ENCODE data around the gene SLC7A11. TPM values are rescaled to one million over a fixed set of nuclear protein-coding genes. Genes with fewer than 3 reads are reported as not detected.
A peak's percentile ranks its signal among the peaks of the same experiment; 100 is the strongest.

Gene SLC7A11
- total and polyA plus RNA-seq, 2 experiments from 2014 or later = 10.0 to 33.9 TPM

DNA sequence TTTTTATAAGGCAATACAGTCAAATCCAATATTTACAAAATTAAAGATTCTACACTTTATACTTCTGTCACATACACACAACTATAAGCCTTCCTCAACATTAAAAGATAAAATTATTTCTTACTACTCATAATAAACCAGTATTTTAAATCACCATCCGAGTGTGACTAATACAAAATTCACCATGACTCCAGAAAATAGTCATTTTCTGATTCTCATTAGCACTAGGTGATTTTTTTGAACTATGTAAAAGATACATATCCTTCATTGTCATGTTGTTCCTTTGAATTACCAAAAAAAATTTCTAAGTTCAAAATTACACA is 646 bp upstream of the SLC7A11 start (continued):
- TF ChIP-seq, protein P1, sequence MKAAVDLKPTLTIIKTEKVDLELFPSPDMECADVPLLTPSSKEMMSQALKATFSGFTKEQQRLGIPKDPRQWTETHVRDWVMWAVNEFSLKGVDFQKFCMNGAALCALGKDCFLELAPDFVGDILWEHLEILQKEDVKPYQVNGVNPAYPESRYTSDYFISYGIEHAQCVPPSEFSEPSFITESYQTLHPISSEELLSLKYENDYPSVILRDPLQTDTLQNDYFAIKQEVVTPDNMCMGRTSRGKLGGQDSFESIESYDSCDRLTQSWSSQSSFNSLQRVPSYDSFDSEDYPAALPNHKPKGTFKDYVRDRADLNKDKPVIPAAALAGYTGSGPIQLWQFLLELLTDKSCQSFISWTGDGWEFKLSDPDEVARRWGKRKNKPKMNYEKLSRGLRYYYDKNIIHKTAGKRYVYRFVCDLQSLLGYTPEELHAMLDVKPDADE (IDR thresholded peaks at IDR 0.05) = no peak
- no peak for TF ChIP-seq STAT1 (IDR thresholded peaks at IDR 0.05; ENCODE audit: unreplicated experiment)

DNA sequence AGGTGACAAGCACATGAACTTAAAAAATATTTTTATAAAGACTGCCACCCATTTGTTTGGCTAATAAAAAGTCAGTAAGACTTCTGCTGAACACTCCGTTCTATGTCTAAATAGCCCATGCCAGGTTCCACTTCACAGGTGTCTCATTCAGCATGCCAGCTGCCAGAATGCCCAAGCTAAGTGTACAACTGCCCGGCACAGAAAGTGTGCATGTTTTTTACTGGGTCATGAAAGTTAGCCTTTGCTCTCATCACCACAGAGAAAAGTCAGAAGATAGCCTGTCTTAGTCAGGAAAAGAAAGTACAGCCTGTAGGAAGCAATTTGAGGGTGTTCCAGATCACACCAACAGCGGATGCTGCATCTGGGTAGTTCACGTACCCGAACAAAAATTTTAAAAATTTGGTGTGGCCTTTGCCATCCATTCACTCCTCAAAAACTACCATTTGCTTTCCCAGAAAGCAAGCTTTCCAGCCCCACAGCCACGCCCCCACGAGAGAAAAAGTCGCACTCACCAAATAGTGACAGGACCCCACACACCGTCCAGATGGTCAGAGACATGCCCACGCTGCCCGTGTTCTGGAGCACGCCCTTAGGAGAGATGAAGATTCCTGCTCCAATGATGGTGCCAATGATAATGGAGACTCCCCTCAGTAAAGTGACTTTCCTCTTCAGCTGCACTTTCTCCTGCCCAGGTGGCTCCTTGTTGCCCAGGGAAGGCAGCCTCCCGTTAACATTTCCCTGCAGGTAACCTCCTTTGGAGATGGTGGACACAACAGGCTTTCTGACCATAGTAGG is 671 bp downstream of the SLC7A11 start:
- Histone ChIP-seq H3K27ac (ENCODE audit: low read depth) (peak overlapping the region; percentile 89), H3K79me2 (replicated peaks; ENCODE audit: insufficient read depth) (peaks cover 50% of the 10 kb centered on the region), H3K4me3 (peak overlapping the region; percentile 74), H2AFZ (no peak overlapping the region), H3F3A (replicated peaks; ENCODE audit: low read depth) (no peaks in the 10 kb centered on the region), H4K20me1 (replicated peaks; ENCODE audit: insufficient read depth) (no peaks in the 10 kb centered on the region), H3K36me3 (ENCODE audit: insufficient read depth) (no peaks in the 10 kb centered on the region), H3K27me3 (ENCODE audit: insufficient read depth) (no peaks in the 10 kb centered on the region), H3K4me1 (ENCODE audit: insufficient read depth) (peaks cover 21% of the 10 kb centered on the region), H3K4me2 (peak overlapping the region; percentile 76), H3K9me2 (ENCODE audit: insufficient read depth) (no peaks in the 10 kb centered on the region)
- H3K4me1 Mint-ChIP-seq = peaks cover 14% of the 10 kb centered on the region
- H3K4me3 Mint-ChIP-seq = peak overlapping the region; percentile 99
- H3K9me3 Mint-ChIP-seq = peaks cover 18% of the 10 kb centered on the region
- peak overlapping the region; percentile 100 for H3K27ac Mint-ChIP-seq
- peaks cover 48% of the 10 kb centered on the region for H3K36me3 Mint-ChIP-seq (ENCODE audit: low read depth)
- peaks cover 12% of the 10 kb centered on the region for H3K27me3 Mint-ChIP-seq (ENCODE audit: insufficient read depth, low read depth, poor library complexity)
- ATAC-seq = peak; percentile 46
- peak; percentile 30 for DNase-seq (ENCODE audit: low spot score)
- TF ChIP-seq JUNB (IDR thresholded peaks at IDR 0.05; ENCODE audit: unreplicated experiment) = no peak
- TF ChIP-seq, protein P2, sequence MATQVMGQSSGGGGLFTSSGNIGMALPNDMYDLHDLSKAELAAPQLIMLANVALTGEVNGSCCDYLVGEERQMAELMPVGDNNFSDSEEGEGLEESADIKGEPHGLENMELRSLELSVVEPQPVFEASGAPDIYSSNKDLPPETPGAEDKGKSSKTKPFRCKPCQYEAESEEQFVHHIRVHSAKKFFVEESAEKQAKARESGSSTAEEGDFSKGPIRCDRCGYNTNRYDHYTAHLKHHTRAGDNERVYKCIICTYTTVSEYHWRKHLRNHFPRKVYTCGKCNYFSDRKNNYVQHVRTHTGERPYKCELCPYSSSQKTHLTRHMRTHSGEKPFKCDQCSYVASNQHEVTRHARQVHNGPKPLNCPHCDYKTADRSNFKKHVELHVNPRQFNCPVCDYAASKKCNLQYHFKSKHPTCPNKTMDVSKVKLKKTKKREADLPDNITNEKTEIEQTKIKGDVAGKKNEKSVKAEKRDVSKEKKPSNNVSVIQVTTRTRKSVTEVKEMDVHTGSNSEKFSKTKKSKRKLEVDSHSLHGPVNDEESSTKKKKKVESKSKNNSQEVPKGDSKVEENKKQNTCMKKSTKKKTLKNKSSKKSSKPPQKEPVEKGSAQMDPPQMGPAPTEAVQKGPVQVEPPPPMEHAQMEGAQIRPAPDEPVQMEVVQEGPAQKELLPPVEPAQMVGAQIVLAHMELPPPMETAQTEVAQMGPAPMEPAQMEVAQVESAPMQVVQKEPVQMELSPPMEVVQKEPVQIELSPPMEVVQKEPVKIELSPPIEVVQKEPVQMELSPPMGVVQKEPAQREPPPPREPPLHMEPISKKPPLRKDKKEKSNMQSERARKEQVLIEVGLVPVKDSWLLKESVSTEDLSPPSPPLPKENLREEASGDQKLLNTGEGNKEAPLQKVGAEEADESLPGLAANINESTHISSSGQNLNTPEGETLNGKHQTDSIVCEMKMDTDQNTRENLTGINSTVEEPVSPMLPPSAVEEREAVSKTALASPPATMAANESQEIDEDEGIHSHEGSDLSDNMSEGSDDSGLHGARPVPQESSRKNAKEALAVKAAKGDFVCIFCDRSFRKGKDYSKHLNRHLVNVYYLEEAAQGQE (IDR thresholded peaks at IDR 0.05; ENCODE audit: unreplicated experiment) = no peak
- TF ChIP-seq, protein P3, sequence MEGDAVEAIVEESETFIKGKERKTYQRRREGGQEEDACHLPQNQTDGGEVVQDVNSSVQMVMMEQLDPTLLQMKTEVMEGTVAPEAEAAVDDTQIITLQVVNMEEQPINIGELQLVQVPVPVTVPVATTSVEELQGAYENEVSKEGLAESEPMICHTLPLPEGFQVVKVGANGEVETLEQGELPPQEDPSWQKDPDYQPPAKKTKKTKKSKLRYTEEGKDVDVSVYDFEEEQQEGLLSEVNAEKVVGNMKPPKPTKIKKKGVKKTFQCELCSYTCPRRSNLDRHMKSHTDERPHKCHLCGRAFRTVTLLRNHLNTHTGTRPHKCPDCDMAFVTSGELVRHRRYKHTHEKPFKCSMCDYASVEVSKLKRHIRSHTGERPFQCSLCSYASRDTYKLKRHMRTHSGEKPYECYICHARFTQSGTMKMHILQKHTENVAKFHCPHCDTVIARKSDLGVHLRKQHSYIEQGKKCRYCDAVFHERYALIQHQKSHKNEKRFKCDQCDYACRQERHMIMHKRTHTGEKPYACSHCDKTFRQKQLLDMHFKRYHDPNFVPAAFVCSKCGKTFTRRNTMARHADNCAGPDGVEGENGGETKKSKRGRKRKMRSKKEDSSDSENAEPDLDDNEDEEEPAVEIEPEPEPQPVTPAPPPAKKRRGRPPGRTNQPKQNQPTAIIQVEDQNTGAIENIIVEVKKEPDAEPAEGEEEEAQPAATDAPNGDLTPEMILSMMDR (conservative IDR thresholded peaks at IDR 0.05; ENCODE audit: low read depth in 2 of 2) = no peak
- no peak for TF ChIP-seq STAT1 (IDR thresholded peaks at IDR 0.05; ENCODE audit: unreplicated experiment)
- TF ChIP-seq ZNF114 (CRISPR knock-in tag; IDR thresholded peaks at IDR 0.05) = no peak
- no peak for TF ChIP-seq ZNF331 (CRISPR knock-in tag; IDR thresholded peaks at IDR 0.05; ENCODE audit: low read depth)
- no peak for TF ChIP-seq POLR2AphosphoS5 (IDR thresholded peaks at IDR 0.05; ENCODE audit: low read depth)
- TF ChIP-seq CREB1 (CRISPR knock-in tag; IDR thresholded peaks at IDR 0.05; ENCODE audit: low read depth) = no peak
- no peak for TF ChIP-seq EZH2 (IDR thresholded peaks at IDR 0.05; ENCODE audit: low read depth, unreplicated experiment)
- TF ChIP-seq, protein P1 (IDR thresholded peaks at IDR 0.05) = no peak
- no peak for TF ChIP-seq NANOG (IDR thresholded peaks at IDR 0.05; ENCODE audit: borderline replicate concordance)

All from GM23338 (cell line).